HG02970 (cell line): ENCODE data around the gene TRAPPC6A.

Source experiments
- ATAC-seq: cut with Tn5 transposase; IDR thresholded peaks from one replicate; pipeline ENCODE4 v1.9.1; 2021; ENCODE audit warnings: mild to moderate bottlenecking, moderate library complexity, moderate number of reproducible peaks; ENCODE audit not compliant: unreplicated experiment, low FRiP score

Gene TRAPPC6A

GRCh38 chr19:45163751-45164460, 14.1 kb downstream of the TRAPPC6A start:
- ATAC-seq = no peak

- no peak for ATAC-seq
Measured at GRCh38 chr19:45163156-45163555, 14.9 kb downstream of the TRAPPC6A start.

DNA sequence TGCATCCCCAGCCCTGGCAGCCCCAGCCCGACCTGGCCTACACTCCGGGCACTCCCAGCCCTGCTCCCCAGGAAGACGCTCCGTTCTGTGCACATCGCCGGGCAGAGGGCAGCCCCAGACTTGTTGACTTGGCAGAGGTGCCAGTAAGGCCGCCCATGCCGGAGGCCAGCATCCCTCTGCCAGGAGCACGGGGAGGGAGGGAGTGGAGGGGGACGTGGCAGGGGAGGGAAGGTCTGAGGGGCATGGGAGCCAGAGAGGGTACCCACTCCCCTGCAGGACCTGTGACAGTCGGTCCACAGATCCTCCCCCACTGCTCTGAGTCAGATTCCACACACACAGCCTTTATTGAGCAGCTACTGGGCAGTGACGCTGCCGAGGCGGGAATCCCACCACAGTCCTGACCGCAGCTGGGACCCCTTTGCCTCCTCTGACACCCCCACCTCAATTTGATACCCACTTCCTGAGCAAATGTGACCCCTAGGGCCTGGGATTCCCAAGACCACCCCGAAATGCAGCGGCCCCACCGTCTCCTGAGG, 15.4 kb downstream of the TRAPPC6A start:
- ATAC-seq = no peak

- ATAC-seq = no peak
Measured at GRCh38 chr19:45161738-45162607, 16.1 kb downstream of the TRAPPC6A start.

GRCh38 chr19:45160870-45161737, 16.9 kb downstream of the TRAPPC6A start, which contains the start of gene NKPD1:
NKPD1 (minus strand) TSS chr19:45160982; CDS start chr19:45160150, 832 bp downstream.
- no peak for ATAC-seq

DNA sequence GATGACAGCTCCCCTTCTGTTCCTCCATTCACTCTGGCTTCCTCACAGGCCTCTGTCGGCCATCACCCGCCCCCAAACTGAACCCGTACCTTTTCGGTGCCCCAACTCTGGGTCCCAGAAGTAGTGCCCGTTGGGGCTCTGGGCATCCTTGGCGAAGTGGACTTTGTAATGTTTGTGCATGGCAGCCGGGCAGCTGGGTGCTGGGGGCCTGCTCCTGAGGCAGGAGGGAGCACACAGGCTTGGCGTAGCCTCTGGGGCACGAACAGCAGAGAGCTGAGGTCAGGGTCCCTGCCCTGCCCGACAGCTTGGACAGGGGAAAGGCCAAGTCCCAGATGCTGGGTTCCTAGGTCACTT, 18.1 kb downstream of the TRAPPC6A start:
- no peak for ATAC-seq

- ATAC-seq = no peak
Measured at GRCh38 chr19:45159210-45159970, 18.6 kb downstream of the TRAPPC6A start.

GRCh38 chr19:45158503-45159209, 19.4 kb downstream of the TRAPPC6A start:
- ATAC-seq = no peak

GRCh38 chr19:45156751-45157150, 21.3 kb downstream of the TRAPPC6A start:
- no peak for ATAC-seq

- no peak for ATAC-seq
Measured at GRCh38 chr19:45156011-45156630, 21.9 kb downstream of the TRAPPC6A start.

GRCh38 chr19:45154064-45154827, 23.8 kb downstream of the TRAPPC6A start:
- no peak for ATAC-seq

GRCh38 chr19:45153339-45154063, 24.5 kb downstream of the TRAPPC6A start:
- no peak for ATAC-seq

GRCh38 chr19:45152504-45153338, 25.3 kb downstream of the TRAPPC6A start:
- no peak for ATAC-seq

- no peak for ATAC-seq
Measured at GRCh38 chr19:45151821-45152503, 26.1 kb downstream of the TRAPPC6A start.

- ATAC-seq = no peak
Measured at GRCh38 chr19:45151320-45151719, 26.7 kb downstream of the TRAPPC6A start.

DNA sequence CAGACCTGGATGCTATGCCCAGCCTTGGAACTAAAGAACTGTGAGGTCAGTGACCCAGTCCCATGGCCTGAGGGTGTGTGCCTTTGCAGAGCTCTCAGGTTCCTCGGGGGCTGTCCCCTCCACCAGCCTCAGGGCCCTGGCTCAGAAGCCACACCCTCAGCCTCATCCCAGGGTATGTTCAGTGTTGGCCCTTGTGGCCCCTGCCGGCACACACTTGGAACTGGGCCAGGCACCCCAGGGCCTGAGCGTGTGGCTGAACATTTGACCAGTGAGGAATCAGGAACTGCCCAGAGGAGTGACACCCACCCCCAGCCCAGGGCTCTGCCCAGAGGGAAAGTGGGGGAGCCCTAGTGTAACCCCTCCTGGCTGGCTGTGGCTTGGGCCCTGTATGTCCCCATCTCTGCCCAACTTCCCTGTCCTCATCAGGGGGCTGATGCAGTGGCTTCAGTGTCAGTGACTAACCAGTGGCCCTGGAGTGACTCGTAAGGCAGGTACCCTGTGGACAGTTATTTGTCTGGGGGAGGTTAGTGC, 27.2 kb downstream of the TRAPPC6A start:
- ATAC-seq = no peak
